ENCODE results near the gene PAFAH2. TPM values are rescaled to one million over a fixed set of nuclear protein-coding genes. Genes with fewer than 3 reads are reported as not detected.

Gene PAFAH2
- total and polyA plus RNA-seq, 2 donors from 2014 or later, result 21.0 to 23.5 TPM

- FAIRE-seq (no peak), DNase-seq (no peak)
- no peaks in the 10 kb centered on the region for H3K4me1 ChIP-seq (ENCODE audit: control insufficient read depth in 2 of 3, insufficient read depth in 2 of 3, low read depth in 1 of 3, low read length in 3 of 3)
- H3K36me3 ChIP-seq (ENCODE audit: control insufficient read depth in 2 of 3, insufficient read depth in 3 of 3, low read length in 3 of 3), result no peaks in the 10 kb centered on the region
- intact Hi-C loops (cut with DNase I), result no loop called here
- H3K27me3 ChIP-seq (ENCODE audit: control insufficient read depth, insufficient read depth, low read length), result no peaks in the 10 kb centered on the region
- H3K4me3 ChIP-seq (ENCODE audit: low read length in 3 of 3), result no peak overlapping the region
- TF ChIP-seq, protein P1, sequence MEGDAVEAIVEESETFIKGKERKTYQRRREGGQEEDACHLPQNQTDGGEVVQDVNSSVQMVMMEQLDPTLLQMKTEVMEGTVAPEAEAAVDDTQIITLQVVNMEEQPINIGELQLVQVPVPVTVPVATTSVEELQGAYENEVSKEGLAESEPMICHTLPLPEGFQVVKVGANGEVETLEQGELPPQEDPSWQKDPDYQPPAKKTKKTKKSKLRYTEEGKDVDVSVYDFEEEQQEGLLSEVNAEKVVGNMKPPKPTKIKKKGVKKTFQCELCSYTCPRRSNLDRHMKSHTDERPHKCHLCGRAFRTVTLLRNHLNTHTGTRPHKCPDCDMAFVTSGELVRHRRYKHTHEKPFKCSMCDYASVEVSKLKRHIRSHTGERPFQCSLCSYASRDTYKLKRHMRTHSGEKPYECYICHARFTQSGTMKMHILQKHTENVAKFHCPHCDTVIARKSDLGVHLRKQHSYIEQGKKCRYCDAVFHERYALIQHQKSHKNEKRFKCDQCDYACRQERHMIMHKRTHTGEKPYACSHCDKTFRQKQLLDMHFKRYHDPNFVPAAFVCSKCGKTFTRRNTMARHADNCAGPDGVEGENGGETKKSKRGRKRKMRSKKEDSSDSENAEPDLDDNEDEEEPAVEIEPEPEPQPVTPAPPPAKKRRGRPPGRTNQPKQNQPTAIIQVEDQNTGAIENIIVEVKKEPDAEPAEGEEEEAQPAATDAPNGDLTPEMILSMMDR (IDR thresholded peaks at IDR 0.05; ENCODE audit: borderline replicate concordance, extremely low read depth, insufficient read depth), result no peak
- no peak overlapping the region for H3K9ac ChIP-seq (ENCODE audit: low read length in 3 of 3)
- H3K9me3 ChIP-seq (ENCODE audit: control insufficient read depth in 2 of 3, insufficient read depth in 1 of 3, low read length in 3 of 3), result no peaks in the 10 kb centered on the region
- no peak overlapping the region for H3K27ac ChIP-seq (ENCODE audit: low read depth in 2 of 2, low read length in 2 of 2)
These were observed 30.0 kb upstream of the PAFAH2 start for GRCh38 chr1:26027716-26028489.

- TF ChIP-seq, protein P1 (IDR thresholded peaks at IDR 0.05; ENCODE audit: borderline replicate concordance, extremely low read depth, insufficient read depth), result no peak
- FAIRE-seq (no peak), DNase-seq (no peak)
- no peak overlapping the region for H3K9ac ChIP-seq (ENCODE audit: low read length in 3 of 3)
- no peaks in the 10 kb centered on the region for H3K4me1 ChIP-seq (ENCODE audit: control insufficient read depth in 2 of 3, insufficient read depth in 2 of 3, low read depth in 1 of 3, low read length in 3 of 3)
- no peak overlapping the region for H3K4me3 ChIP-seq (ENCODE audit: low read length in 3 of 3)
- H3K27me3 ChIP-seq (ENCODE audit: control insufficient read depth, insufficient read depth, low read length), result no peaks in the 10 kb centered on the region
- intact Hi-C loops (cut with DNase I), result no loop called here
- H3K9me3 ChIP-seq (ENCODE audit: control insufficient read depth in 2 of 3, insufficient read depth in 1 of 3, low read length in 3 of 3), result no peaks in the 10 kb centered on the region
- no peak overlapping the region for H3K27ac ChIP-seq (ENCODE audit: low read depth in 2 of 2, low read length in 2 of 2)
- H3K36me3 ChIP-seq (ENCODE audit: control insufficient read depth in 2 of 3, insufficient read depth in 3 of 3, low read length in 3 of 3), result no peaks in the 10 kb centered on the region
These were observed 27.7 kb upstream of the PAFAH2 start for GRCh38 chr1:26025517-26025916.

DNA sequence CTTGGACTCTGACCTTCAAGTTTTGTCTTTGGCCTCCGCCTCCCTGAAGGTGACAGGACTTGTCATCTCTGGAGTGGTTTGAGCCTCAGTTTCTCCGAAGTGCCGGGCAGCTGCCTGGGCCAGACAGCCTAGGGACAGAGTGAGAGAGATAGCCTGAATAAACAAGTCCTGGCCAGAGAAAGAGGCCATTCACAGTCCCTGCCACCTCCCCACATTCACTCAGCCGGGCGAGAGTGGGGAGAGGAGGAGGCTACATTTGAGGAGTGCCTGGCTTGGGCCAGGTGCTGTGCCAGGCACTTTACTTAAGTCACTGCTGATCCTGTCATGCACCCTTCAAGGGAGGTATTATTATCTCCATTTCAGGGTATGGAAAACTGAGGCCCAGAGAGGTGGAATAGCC is 27.2 kb upstream of the PAFAH2 start:
- no peak overlapping the region for H3K9ac ChIP-seq (ENCODE audit: low read length in 3 of 3)
- no peak for FAIRE-seq
- no peaks in the 10 kb centered on the region for H3K9me3 ChIP-seq (ENCODE audit: control insufficient read depth in 2 of 3, insufficient read depth in 1 of 3, low read length in 3 of 3)
- intact Hi-C loops (cut with DNase I), result no loop called here
- no peak overlapping the region for H3K4me3 ChIP-seq (ENCODE audit: low read length in 3 of 3)
- no peak overlapping the region for H3K27ac ChIP-seq (ENCODE audit: low read depth in 2 of 2, low read length in 2 of 2)
- H3K4me1 ChIP-seq (ENCODE audit: control insufficient read depth in 2 of 3, insufficient read depth in 2 of 3, low read depth in 1 of 3, low read length in 3 of 3), result no peaks in the 10 kb centered on the region
- TF ChIP-seq, protein P1 (IDR thresholded peaks at IDR 0.05; ENCODE audit: borderline replicate concordance, extremely low read depth, insufficient read depth), result no peak
- no peak for DNase-seq
- no peaks in the 10 kb centered on the region for H3K27me3 ChIP-seq (ENCODE audit: control insufficient read depth, insufficient read depth, low read length)
- no peaks in the 10 kb centered on the region for H3K36me3 ChIP-seq (ENCODE audit: control insufficient read depth in 2 of 3, insufficient read depth in 3 of 3, low read length in 3 of 3)

Data from kidney (tissue), 14 donors.